NT2/D1 (cell line): ENCODE measurements around the gene NKD1.

Experiments used
- SUZ12 ChIP-seq: IDR thresholded peaks from 2 replicates; pipeline ENCODE4 v1.6.1; 2011; ENCODE audit not compliant: insufficient read length, insufficient read depth; ENCODE audit errors: extremely low read depth
- ZNF274 ChIP-seq: IDR thresholded peaks from 2 replicates; pipeline ENCODE4 v1.6.1; 2011; ENCODE audit warnings: mild to moderate bottlenecking, low read depth, low read length

DNA sequence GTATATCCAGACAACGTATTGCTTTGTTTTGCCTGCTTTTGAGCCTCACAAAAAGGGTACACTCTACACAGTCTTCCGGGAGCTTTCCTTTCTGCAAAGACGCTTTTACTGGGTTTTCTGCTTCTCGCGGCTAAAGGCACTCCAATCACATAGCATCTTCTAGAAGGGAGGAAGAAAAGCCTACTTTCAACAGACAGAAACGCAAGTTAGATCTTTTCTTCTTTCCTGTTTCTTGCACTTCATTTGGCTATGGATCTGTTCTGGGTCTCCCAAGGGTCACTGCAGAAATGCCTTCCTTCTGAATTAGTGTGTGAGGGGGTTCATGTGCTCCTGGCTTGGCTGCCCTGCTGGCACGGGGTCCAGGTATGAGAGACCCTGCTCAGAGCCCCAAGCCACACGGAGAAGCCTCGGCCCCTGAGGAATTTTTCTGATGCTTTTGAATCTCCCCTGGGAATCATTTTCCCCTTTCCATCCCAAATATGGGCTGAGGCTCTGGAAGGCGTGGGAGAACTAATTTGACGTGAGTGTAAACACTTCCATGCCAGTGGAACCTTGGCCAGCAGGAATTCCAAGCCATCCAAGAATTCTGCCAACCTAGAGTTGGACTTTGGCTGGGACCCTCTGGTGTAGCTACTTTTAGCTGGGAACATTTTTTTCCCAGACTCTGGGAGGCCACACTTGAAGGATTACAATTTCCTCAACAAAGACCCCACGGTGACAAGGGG is 49.6 kb upstream of the NKD1 start:
- TF ChIP-seq SUZ12: no peak
- TF ChIP-seq ZNF274: no peak
